Body of pancreas (tissue), 4 donors: Measurements from ENCODE around the gene RASSF6.

Source experiments
- POLR2A ChIP-seq, 3 donors: fragments of 450-650 bp; IDR thresholded peaks; one replicate each; pipeline ENCODE4 v1.6.1; 2016; ENCODE audit warnings: antibody characterized with exemption in 3 of 3, mild to moderate bottlenecking in 2 of 3
- TF ChIP-seq, protein P1 (sequence below), 7 experiments: fragments of 450-650 bp in 4 of 7; fragments of 200-600 bp in 3 of 7; sonication (generic) in 3 of 7; IDR thresholded peaks; one replicate each; pipeline ENCODE4 v1.5.1; 2016 to 2019; ENCODE audit warnings: antibody characterized with exemption in 7 of 7

- TF ChIP-seq, protein P1, sequence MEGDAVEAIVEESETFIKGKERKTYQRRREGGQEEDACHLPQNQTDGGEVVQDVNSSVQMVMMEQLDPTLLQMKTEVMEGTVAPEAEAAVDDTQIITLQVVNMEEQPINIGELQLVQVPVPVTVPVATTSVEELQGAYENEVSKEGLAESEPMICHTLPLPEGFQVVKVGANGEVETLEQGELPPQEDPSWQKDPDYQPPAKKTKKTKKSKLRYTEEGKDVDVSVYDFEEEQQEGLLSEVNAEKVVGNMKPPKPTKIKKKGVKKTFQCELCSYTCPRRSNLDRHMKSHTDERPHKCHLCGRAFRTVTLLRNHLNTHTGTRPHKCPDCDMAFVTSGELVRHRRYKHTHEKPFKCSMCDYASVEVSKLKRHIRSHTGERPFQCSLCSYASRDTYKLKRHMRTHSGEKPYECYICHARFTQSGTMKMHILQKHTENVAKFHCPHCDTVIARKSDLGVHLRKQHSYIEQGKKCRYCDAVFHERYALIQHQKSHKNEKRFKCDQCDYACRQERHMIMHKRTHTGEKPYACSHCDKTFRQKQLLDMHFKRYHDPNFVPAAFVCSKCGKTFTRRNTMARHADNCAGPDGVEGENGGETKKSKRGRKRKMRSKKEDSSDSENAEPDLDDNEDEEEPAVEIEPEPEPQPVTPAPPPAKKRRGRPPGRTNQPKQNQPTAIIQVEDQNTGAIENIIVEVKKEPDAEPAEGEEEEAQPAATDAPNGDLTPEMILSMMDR (IDR thresholded peaks at IDR 0.05): no peak
- no peak for TF ChIP-seq POLR2A (IDR thresholded peaks at IDR 0.05)
Measured at GRCh38 chr4:73664470-73664869, 44.2 kb upstream of the RASSF6 start.
